ENCODE measurements around the gene GCDH.
A peak's percentile ranks its signal among the peaks of the same experiment; 100 is the strongest.
"Not testable (repeated sequence)": the region's sequence is repeated elsewhere in the genome, so short reads cannot be mapped to it uniquely, and the experiment has no call there.

GCDH gene

GRCh38 chr19:12890787-12891552 lies at the start of gene GCDH:
Gene GCDH, plus strand, starts transcription at chr19:12891160. Its CDS starts 145 bp downstream, at chr19:12891305.
- peak within 1 kb of the TSS; percentile 88 for H3K4me3 ChIP-seq (ENCODE audit: control insufficient read depth, low read depth, low read length)
- peak; percentile 98 for DNase-seq (ENCODE audit: low read depth)

GRCh38 chr19:12842511-12842910 lies 48.4 kb upstream of the GCDH start:
- no peak for TF ChIP-seq CTCF (conservative IDR thresholded peaks at IDR 0.05; ENCODE audit: control insufficient read depth, insufficient read depth, low read depth, low read length)
- DNase-seq (ENCODE audit: low read depth): no peak

More at GRCh38 chr19:12890787-12891552, at the start of gene GCDH:
- TF ChIP-seq CTCF (conservative IDR thresholded peaks at IDR 0.05; ENCODE audit: control insufficient read depth, insufficient read depth, low read depth, low read length): no peak

GRCh38 chr19:12843328-12843727 lies 47.6 kb upstream of the GCDH start:
- DNase-seq (ENCODE audit: low read depth): no peak
- H3K4me3 ChIP-seq (ENCODE audit: control insufficient read depth, low read depth, low read length): no peak overlapping the region
- no peak for TF ChIP-seq CTCF (conservative IDR thresholded peaks at IDR 0.05; ENCODE audit: control insufficient read depth, insufficient read depth, low read depth, low read length)

More at GRCh38 chr19:12842511-12842910, 48.4 kb upstream of the GCDH start:
- no peak overlapping the region for H3K4me3 ChIP-seq (ENCODE audit: control insufficient read depth, low read depth, low read length)

GRCh38 chr19:12843999-12844732 lies 46.8 kb upstream of the GCDH start:
- TF ChIP-seq CTCF (conservative IDR thresholded peaks at IDR 0.05; ENCODE audit: control insufficient read depth, insufficient read depth, low read depth, low read length): no peak
- no peak overlapping the region for H3K4me3 ChIP-seq (ENCODE audit: control insufficient read depth, low read depth, low read length)
- DNase-seq (ENCODE audit: low read depth): no peak

- not testable (repeated sequence) for DNase-seq (ENCODE audit: low read depth); H3K4me3 ChIP-seq (ENCODE audit: control insufficient read depth, low read depth, low read length)
These were observed 44.3 kb upstream of the GCDH start for GRCh38 chr19:12846613-12847012.

- TF ChIP-seq CTCF (conservative IDR thresholded peaks at IDR 0.05; ENCODE audit: control insufficient read depth, insufficient read depth, low read depth, low read length): peak; percentile 50
- H3K4me3 ChIP-seq (ENCODE audit: control insufficient read depth, low read depth, low read length): no peak overlapping the region
These were observed 43.5 kb upstream of the GCDH start for GRCh38 chr19:12847159-12848139.

More at GRCh38 chr19:12847159-12848139, 43.5 kb upstream of the GCDH start:
- peak; percentile 82 for DNase-seq (ENCODE audit: low read depth)
